PC-9 (cell line): ENCODE results near the gene SH3PXD2A.

Experiments
- CTCF ChIP-seq: fragments of 200-600 bp; sonication (generic); conservative IDR thresholded peaks from 2 replicates; pipeline ENCODE4 v1.6.1; 2017; ENCODE audit warnings: mixed run types, antibody characterized with exemption, mild to moderate bottlenecking, moderate library complexity
- EZH2 ChIP-seq: fragments of 200-600 bp; sonication (generic); IDR thresholded peaks from 2 replicates; pipeline ENCODE4 v1.8.0; 2017; ENCODE audit warnings: antibody characterized with exemption, low read depth

DNA sequence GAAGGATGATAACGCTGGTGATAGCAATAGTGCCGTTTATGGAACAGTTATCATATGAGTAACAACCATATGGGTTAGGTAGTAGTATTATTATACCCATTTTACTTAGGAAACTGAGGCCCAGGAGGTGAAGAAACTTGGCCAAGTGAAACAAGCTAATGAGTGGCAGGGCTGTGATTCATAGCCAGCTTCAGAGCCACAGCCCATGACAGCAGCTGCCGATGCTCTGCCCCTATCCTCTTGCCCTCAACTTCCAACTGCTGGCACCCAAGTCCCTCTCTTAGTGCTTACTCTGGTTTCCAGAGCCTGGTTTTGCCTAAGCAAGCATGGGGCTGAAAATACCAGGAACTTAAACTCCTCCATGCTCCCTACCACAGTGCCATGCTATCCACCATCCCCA, 12.3 kb downstream of the SH3PXD2A start:
- TF ChIP-seq CTCF, result no peak
- TF ChIP-seq EZH2, result no peak
